HG02840 (cell line): ENCODE data around the gene MPG.
"Not testable (repeated sequence)": the region's sequence is repeated elsewhere in the genome, so short reads cannot be mapped to it uniquely, and the experiment has no call there.

Experiments used
- ATAC-seq: cut with Tn5 transposase; IDR thresholded peaks from one replicate; pipeline ENCODE4 v1.9.1; 2021; ENCODE audit warnings: mild to moderate bottlenecking, moderate library complexity, moderate number of reproducible peaks; ENCODE audit not compliant: unreplicated experiment, low FRiP score

The MPG gene

GRCh38 chr16:104928-105327, 26.9 kb downstream of the MPG start:
- ATAC-seq: no peak

- ATAC-seq: no peak
Measured at GRCh38 chr16:105521-105920, 27.5 kb downstream of the MPG start.

- no peak for ATAC-seq
Measured at GRCh38 chr16:106623-107324, 28.7 kb downstream of the MPG start.

DNA sequence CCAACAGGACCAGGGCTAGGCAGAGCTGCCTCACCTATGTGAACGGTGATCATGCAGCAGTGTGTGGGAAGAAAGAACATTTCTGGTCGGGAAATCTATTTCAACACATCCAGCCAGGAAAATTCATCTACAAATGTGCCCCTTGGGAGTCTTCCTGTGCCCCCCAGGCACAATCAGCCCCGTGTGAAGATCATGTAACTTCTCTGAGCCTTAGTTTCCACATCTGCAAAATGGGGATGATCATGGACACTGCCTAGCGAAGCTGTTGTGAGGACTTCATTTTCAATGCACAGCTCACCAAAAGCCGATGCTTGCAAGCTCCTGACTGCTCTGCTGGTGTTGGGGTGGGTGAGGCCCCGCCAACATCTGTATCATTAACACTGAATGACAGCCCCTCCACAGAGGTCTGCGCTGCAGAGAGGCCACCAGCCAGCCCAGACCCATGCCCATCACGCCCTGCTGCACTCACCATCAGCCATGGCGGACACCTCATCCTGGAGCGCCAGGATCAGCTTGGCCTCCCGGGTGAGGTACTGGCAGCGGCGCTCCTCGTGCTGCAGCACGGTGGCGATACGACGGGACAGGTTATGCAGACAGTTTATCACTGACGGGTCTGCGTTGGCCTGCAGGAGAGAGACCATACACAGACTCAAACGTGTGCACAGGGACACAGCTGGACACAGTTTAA, 34.3 kb downstream of the MPG start:
- ATAC-seq: no peak

- no peak for ATAC-seq
Measured at GRCh38 chr16:114327-114726, 36.3 kb downstream of the MPG start.

GRCh38 chr16:116015-116414, 38.0 kb downstream of the MPG start:
- ATAC-seq: no peak

- no peak for ATAC-seq
Measured at GRCh38 chr16:117379-118365, 39.6 kb downstream of the MPG start.

DNA sequence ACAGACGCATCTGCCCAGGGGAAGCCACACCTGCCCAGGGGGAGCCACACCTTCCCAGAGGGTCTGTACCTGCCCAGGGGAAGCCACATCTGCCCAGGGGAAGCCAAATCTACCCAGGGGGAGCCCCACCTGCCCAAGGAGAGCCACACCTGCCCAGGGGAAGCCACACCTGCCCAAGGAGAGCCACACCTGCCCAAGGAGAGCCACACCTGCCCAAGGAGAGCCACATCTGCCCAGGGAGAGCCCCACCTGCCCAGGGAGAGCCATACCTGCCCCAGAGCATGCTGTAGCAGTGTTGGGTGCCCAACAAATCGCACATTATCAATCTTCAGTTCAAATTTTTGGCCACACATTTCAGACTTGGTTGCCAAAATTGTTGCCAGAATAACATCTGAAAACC, 40.8 kb downstream of the MPG start:
- ATAC-seq: no peak

DNA sequence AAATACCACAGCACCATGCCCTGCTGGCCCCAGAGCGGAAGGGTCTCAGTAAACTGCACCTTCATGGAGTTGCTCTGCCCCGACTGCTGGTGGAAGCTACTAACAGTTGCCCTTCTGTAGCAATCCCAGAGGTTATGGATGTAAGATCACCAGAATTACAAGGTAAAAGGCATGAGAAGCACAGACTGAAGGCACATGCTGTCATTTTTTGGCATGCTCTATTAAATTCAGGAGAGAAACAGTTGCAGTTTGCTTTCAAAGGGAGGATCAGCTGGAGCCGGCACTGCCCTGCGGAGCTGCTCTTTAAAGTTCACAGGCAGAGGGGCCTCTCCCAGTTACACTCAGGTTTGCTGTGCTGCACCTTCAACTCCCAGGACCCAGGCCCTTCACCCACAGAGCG, 41.3 kb downstream of the MPG start:
- ATAC-seq: no peak

GRCh38 chr16:119835-120491, 41.9 kb downstream of the MPG start:
- no peak for ATAC-seq

DNA sequence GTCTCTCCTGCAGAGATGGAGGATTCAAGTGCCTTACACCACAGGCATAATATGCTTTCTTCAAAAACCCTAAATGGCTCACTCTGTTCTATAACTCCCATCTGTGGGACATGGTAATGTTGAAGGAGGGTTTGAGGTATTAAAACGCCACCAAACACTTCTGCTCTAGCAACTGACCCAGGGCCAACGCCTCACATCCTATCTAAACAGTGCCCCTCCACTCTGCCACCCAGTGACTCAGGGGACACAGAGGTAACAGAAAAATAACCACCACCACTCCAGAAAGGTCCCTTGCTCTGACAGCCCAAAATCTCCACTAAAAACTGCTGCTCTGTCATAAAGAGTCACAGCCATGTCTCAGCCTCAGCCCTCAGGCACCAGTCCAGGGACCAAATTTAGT, 42.7 kb downstream of the MPG start:
- ATAC-seq: no peak

- ATAC-seq: no peak
Measured at GRCh38 chr16:122361-122760, 44.3 kb downstream of the MPG start.

DNA sequence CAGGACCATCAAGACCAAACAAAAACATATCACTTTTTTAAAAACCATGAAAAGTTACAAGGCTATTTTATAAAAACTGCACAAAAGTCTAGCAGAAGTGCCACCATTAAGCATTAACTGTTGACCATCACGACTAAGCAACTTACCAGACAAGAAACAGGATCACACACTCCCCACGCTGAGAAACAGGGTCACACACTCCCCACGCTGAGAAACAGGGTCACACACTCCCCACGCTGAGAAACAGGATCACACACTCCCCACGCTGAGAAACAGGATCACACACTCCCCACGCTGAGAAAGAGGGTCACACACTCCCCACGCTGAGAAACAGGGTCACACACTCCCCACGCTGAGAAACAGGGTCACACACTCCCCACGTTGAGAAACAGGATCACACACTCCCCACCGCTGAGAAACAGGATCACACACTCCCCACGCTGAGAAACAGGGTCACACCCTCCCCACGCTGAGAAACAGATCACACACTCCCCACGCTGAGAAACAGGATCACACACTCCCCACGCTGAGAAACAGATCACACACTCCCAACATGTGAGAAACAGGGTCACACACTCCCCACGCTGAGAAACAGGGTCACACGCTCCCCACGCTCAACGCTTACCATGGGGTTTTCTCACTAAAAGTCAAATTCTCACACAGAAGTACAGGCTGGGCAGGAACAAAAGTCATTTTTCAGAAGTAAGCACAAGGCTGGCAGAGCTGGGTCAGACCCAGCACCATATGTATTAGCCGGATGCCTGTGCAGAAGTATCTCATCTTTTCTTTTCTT, 45.7 kb downstream of the MPG start:
- ATAC-seq: not testable (repeated sequence)

- ATAC-seq: no peak
Measured at GRCh38 chr16:125011-125410, 47.0 kb downstream of the MPG start.

- no peak for ATAC-seq
Measured at GRCh38 chr16:129075-129474, 51.0 kb downstream of the MPG start.

DNA sequence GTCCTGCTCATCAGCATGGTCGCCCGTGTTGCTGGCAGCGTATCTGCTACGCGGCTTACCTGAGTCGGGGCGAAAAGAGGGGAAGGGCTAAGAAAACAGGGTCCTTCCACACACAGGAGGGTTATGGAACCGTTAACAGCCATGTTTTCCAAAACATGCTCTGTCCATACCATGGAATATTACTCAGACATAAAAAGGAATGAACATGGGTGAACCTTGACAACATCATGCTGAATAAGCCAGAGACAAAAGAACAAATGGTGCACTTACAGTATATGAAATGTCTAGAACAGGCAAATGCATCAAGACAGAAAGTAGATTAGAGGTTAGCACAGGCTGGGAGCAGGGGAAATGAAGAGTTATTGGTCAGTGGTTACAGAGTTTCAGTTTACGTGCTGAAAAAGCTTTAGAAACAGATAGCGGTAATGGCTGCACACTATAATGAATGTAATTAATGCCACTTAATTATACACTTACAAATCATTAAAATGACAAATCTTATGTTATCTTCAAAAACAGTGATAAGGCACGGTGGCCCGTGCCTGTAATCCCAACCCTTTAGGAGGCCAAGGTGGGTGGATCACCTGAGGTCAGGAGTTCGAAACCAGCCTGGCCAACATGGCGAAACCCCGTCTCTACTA, 52.6 kb downstream of the MPG start:
- ATAC-seq: no peak

- ATAC-seq: no peak
Measured at GRCh38 chr16:132120-132519, 54.1 kb downstream of the MPG start.

GRCh38 chr16:133716-134115, 55.7 kb downstream of the MPG start:
- no peak for ATAC-seq
